ENCODE data around the gene HSD17B4.
"Not testable (repeated sequence)": the region's sequence is repeated elsewhere in the genome, so short reads cannot be mapped to it uniquely, and the experiment has no call there.

- not testable (repeated sequence) for TF ChIP-seq SNAI2 (CRISPR knock-in tag; IDR thresholded peaks at IDR 0.05); ZNF565 (CRISPR knock-in tag; conservative IDR thresholded peaks at IDR 0.05; ENCODE audit: low read depth); ESRRG (CRISPR knock-in tag; IDR thresholded peaks at IDR 0.05); BACH2 (CRISPR knock-in tag; IDR thresholded peaks at IDR 0.05; ENCODE audit: borderline replicate concordance); CREB5 (CRISPR knock-in tag; IDR thresholded peaks at IDR 0.05; ENCODE audit: low read depth)
These were observed 19.5 kb upstream of the HSD17B4 start for GRCh38 chr5:119432674-119433237.

Measured in SK-N-SH treated with all-trans-retinoic acid at 6 μM for 48 hours (cell line).